Activated T-cell treated with anti-CD3 and anti-CD28 coated beads for 4 hours (primary cell): ENCODE results near the gene ATL2.
"Not testable (repeated sequence)": the region's sequence is repeated elsewhere in the genome, so short reads cannot be mapped to it uniquely, and the experiment has no call there.

Source experiments
- DNase-seq: peaks from one replicate; pipeline ENCODE4 v3.0.0-alpha.2; 2020

Gene ATL2

GRCh38 chr2:38322224-38322914 lies 54.7 kb downstream of the ATL2 start:
- DNase-seq = no peak

DNA sequence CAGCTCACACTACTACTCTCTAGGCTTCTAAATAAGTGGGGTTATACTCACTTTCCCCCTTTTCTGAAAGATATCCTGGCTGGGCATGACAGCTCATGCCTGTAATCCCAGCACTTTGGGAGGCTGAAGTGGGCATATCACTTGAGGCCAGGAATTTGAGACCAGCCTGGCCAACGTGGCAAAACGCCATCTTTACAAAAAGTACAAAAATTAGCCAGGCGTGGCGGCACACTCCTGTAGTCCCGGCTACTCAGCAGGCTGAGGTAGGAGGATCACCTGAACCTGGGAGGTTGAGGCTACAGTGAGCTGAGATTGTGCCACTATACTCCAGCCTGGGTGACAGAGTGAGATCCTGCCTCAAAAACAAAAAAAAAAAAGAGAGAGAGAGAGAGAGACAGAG lies 57.8 kb downstream of the ATL2 start:
- not testable (repeated sequence) for DNase-seq

DNA sequence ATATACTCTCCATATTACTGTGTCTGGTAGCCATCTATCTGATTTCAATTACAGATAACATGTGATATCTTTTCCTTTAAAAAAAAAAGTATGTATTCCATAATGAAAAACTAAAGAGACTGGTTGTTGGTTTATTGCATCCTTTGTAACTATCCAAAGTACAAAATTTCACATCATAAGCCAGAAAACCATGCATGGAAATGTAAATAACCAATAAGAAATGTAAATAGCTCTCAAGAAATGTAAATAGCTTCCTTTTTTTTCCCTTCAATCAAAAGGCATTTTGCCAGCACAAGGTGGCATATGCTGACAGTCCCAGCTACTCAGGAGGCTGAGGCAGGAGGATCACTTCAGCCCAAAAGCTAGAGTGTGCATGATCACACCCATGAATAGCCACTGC lies 59.3 kb downstream of the ATL2 start:
- DNase-seq = no peak

DNA sequence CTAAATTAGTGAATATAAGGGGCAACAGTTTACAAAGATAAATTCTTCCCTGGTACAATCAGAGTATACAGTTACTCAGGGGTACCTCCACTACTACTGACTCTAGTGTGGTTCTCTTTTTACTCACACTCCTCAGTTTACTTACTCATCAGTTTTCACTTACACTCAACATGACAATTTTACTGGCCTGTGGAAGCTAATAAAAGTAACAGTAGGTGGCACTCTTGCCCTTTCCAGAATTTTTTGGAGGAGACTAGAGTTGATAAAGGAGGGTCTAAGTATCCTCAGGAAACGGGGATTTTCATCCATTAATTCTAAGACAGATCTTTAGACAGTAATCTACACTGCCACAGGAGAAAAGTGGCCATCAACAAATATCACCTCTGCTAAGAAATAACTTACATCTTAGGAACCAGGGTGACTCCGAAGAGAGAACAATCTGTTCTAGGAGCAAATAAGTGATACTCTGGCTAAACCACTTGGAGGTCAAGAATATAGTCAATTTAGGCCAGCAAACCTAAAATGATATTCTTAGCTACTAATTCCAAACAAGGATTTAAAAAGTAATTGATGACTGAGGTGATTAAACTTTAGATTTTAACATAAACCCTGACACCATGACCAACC lies 61.3 kb downstream of the ATL2 start:
- DNase-seq = no peak

DNA sequence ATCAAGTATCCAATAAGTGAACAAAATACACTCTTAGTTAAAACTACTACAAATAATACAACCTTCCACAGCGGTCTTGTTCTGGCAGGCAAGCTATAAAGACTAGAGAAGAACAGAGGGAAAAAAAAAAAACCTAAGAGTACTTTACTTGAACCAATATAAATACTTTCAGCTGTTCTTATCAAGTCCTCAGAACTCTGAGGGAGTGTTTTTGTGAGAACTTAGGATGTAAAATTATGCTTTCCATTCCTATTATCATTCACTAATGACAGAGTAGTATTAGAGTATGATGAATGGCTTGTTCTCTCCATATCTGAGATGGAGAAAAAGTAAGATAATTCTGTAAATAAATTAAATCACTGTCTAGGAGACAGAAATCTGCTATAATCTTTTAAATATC lies 68.3 kb downstream of the ATL2 start:
- DNase-seq = no peak

- no peak for DNase-seq
Observed at GRCh38 chr2:38301969-38302702, 74.9 kb downstream of the ATL2 start.

DNA sequence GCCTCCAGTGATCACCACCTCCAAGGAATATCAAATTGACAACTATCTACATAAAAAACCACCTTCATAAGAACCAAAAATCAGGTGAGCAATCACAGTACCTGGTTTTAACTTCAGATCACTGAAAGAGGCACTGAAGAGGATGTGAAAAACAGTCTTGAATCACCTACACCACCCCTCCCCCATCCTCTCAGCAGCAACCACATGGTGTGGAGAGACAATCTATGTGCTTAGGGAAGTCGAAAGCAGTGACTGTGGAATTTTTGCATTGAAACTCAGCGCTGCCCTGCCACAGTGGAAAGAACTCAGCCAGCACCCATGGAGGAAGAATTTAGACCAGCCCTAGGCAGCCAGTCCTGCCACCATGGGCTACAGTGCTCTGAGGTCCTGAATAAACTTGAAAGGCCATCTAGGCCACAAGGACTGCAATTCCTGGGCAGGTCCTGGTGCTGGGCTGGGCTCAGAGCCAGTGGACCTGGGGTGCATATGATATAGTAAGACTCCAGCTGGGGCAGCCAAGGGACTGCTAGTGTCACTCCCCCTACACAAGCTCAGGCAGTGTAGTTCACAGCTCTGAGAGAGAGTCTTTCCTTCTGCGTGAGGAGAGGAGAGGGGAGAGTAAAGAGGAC lies 75.6 kb downstream of the ATL2 start:
- no peak for DNase-seq

DNA sequence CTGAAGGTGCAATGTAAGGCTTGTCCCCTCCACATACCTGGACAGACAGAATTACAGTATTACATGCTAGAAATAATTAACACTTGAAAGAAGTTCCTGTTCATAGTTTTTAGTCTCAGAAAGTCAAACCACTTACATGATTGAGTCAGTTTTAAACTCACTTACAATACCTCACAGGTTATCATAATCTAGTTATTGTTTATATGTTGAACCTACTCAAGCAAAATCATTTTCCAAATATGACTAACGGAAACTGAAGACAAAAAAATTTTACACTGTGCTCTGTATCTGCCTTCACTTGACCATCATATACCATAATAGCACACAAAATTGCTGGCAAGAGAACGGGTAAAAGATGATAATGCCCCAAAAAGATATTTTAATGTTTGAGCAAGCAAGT lies 78.5 kb downstream of the ATL2 start:
- DNase-seq = no peak

DNA sequence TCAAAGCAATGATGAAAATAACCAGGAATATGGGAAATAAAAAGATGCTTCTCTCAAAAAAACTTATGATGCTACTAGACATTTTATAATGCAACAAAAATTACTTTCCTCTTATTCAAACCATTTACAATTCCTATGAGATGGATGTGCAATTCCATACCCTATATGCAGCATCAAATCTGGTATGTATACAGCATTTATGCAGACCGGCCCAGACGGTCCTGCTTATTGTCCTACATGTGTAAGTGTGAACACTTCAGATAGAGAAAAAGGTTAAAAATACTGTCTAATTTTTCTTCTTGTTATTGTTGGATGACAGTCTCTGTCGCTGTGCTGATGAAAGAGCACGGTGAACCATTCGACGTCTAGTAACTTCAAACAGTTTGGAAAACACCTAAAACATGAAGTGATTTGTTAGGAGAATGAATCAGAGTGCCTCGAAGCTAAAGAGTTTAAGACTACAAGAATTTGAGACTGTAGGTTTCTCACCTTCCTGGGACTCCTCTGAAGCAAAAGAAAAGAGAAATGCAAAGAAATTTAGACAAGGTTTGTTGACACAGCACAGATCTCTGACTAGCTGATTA lies 80.8 kb downstream of the ATL2 start:
- no peak for DNase-seq

GRCh38 chr2:38294597-38294996 lies 82.5 kb downstream of the ATL2 start:
- no peak for DNase-seq

- no peak for DNase-seq
Observed at GRCh38 chr2:38293152-38293865, 83.8 kb downstream of the ATL2 start.

- DNase-seq = no peak
Observed at GRCh38 chr2:38290332-38290731, 86.7 kb downstream of the ATL2 start.

- DNase-seq = no peak
Observed at GRCh38 chr2:38284971-38285370, 92.1 kb downstream of the ATL2 start.

GRCh38 chr2:38281095-38281742 lies 95.9 kb downstream of the ATL2 start:
- no peak for DNase-seq

GRCh38 chr2:38279201-38279600 lies 97.9 kb downstream of the ATL2 start:
- DNase-seq = no peak

DNA sequence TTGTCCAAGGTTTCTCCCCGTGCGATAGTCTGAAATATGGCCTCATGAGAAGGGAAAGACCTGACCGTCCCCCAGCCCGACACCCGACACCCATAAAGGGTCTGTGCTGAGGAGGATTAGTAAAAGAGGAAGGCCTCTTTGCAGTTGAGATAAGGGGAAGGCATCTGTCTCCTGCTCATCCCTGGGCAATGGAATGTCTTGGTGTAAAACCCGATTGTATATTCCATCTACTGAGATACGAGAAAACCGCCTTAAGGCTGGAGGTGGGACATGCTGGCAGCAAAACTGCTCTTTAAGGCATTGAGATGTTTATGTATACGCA lies 99.0 kb downstream of the ATL2 start:
- not testable (repeated sequence) for DNase-seq

DNA sequence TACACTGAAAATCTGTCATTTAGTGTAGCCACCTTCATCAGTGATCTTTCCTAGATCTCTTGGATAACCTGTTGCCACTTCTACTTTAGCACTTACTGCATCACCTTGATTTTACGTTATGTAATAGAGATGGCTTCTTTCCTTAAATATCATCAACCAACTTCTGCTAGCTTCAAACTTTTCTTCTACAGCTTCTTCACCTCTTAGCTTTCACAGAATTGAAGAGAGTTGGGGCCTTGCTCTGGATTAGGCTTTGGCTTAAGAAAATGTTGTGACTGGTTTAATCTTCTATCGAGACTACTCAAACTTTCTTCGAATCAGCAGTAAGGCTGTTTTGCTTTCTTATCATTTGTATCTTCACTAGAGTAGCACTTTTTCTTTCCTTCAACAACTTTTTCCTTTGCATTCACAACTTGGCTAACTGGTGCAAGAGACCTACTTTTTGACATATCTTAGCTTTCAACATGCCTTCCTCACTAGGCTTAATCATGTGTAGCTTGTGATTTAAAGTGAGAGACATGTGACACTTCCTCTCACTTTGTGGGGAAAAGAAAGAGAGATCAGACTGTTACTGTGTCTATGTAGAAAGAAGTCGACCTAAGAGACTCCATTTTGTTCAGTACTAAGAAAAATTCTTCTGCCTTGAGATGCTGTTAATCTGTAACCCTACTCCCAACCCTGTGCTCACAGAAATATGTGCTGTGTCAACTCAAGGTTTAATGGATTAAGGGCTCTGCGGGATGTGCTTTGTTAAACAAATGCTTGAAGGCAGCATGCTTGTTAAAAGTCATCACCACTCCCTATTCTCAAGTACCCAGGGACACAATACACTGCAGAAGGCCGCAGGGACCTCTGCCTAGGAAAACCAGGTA lies 99.6 kb downstream of the ATL2 start:
- DNase-seq = no peak

GRCh38 chr2:38274286-38275276 lies 102.5 kb downstream of the ATL2 start:
- peak; percentile 4 for DNase-seq

- no peak for DNase-seq
Observed at GRCh38 chr2:38271697-38272096, 105.4 kb downstream of the ATL2 start.

DNA sequence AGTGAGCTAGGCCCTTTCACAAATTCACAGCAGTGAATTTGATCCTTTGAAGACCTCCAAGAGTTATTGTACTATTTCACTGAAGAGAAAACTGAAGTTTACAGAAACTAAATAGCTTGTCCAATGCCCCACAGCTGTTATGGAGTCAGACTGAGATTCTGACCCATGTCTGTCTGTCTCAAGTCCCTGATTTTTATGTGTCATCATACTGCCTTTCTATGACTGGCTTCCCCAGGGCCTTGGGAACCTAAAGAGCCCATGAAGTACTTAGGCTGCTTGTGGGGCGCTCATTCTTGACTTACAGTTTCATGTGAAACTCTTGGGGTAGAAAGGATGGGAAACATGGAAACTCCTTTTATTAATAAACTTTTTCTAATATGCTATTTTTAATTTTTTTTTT lies 107.7 kb downstream of the ATL2 start:
- no peak for DNase-seq
